H9 (cell line): ENCODE measurements around the gene CDAN1. TPM values are rescaled to one million over a fixed set of nuclear protein-coding genes. Genes with fewer than 3 reads are reported as not detected.

Experiments used
- DNase-seq: peaks from one replicate; pipeline ENCODE4 v3.0.0-alpha.2; 2017
- H2AFZ ChIP-seq: one replicate; pipeline ENCODE4 v1.6.1; 2013; ENCODE audit warnings: mild to moderate bottlenecking, low read length, control low read depth, moderate library complexity
- H2AK5ac ChIP-seq: 2 replicates; pipeline ENCODE4 v1.6.1; 2013; ENCODE audit warnings: low read length, control low read depth, mixed read lengths; ENCODE audit not compliant: insufficient read length
- H2BK120ac ChIP-seq: one replicate; pipeline ENCODE4 v1.6.1; 2013; ENCODE audit warnings: low read depth, mild to moderate bottlenecking, low read length, control low read depth, inconsistent platforms; ENCODE audit not compliant: poor library complexity, severe bottlenecking
- H2BK12ac ChIP-seq: 2 replicates; pipeline ENCODE4 v1.6.1; 2013; ENCODE audit warnings: low read length, control low read depth, mixed read lengths, low read depth; ENCODE audit not compliant: insufficient read length
- H2BK15ac ChIP-seq: 2 replicates; pipeline ENCODE4 v1.6.1; 2013; ENCODE audit warnings: low read depth, low read length, control low read depth
- H2BK20ac ChIP-seq: one replicate; pipeline ENCODE4 v1.6.1; 2013; ENCODE audit warnings: low read depth, mild to moderate bottlenecking, low read length, control low read depth, inconsistent platforms; ENCODE audit not compliant: poor library complexity, severe bottlenecking
- H2BK5ac ChIP-seq: 2 replicates; pipeline ENCODE4 v1.6.1; 2013; ENCODE audit warnings: low read length, control low read depth, mixed read lengths; ENCODE audit not compliant: insufficient read length
- H3K14ac ChIP-seq: 2 replicates; pipeline ENCODE4 v1.6.1; 2013; ENCODE audit warnings: low read length, control low read depth; ENCODE audit not compliant: insufficient read depth
- H3K18ac ChIP-seq: 2 replicates; pipeline ENCODE4 v1.6.1; 2013; ENCODE audit warnings: low read depth, mild to moderate bottlenecking, mixed read lengths, low read length, control low read depth; ENCODE audit not compliant: insufficient read length
- H3K23ac ChIP-seq: 2 replicates; pipeline ENCODE4 v1.6.1; 2013; ENCODE audit warnings: low read length, control low read depth, mixed read lengths, low read depth; ENCODE audit not compliant: insufficient read length
- H3K23me2 ChIP-seq: 2 replicates; pipeline ENCODE4 v1.6.1; 2013; ENCODE audit warnings: low read depth, mild to moderate bottlenecking, mixed read lengths, low read length, control low read depth; ENCODE audit not compliant: insufficient read length, poor library complexity, severe bottlenecking
- H3K27ac ChIP-seq: 2 replicates; pipeline ENCODE4 v1.5.1; 2013; ENCODE audit warnings: low read length, control low read depth, mixed read lengths, low read depth; ENCODE audit not compliant: insufficient read length
- H3K27me3 ChIP-seq: 2 replicates; pipeline ENCODE4 v1.6.1; 2013; ENCODE audit warnings: low read length, control low read depth, inconsistent platforms; ENCODE audit not compliant: insufficient read depth
- H3K4ac ChIP-seq: 2 replicates; pipeline ENCODE4 v1.6.1; 2013; ENCODE audit warnings: low read depth, mild to moderate bottlenecking, control low read depth, inconsistent platforms, low read length, moderate library complexity
- H3K4me1 ChIP-seq: 2 replicates; pipeline ENCODE4 v1.6.1; 2013; ENCODE audit warnings: low read length, control low read depth, inconsistent platforms; ENCODE audit not compliant: insufficient read depth
- H3K4me2 ChIP-seq: 2 replicates; pipeline ENCODE4 v1.6.1; 2013; ENCODE audit warnings: low read length, control low read depth, mixed read lengths; ENCODE audit not compliant: insufficient read length, insufficient read depth
- H3K56ac ChIP-seq: 2 replicates; pipeline ENCODE4 v1.6.1; 2013; ENCODE audit warnings: low read depth, mild to moderate bottlenecking, mixed read lengths, low read length, control low read depth; ENCODE audit not compliant: insufficient read length
- H3K79me1 ChIP-seq: 2 replicates; pipeline ENCODE4 v1.6.1; 2013; ENCODE audit warnings: low read depth, mild to moderate bottlenecking, moderate library complexity, low read length, control low read depth, inconsistent platforms; ENCODE audit not compliant: insufficient read depth, poor library complexity, severe bottlenecking
- H3K79me2 ChIP-seq: 2 replicates; pipeline ENCODE4 v1.6.1; 2013; ENCODE audit warnings: low read length, control low read depth, inconsistent platforms; ENCODE audit not compliant: insufficient read depth
- H3K9ac ChIP-seq: 2 replicates; pipeline ENCODE4 v1.6.1; 2013; ENCODE audit warnings: low read length, control low read depth, mixed read lengths; ENCODE audit not compliant: insufficient read length; ENCODE audit errors: extremely low read depth
- H3K9me3 ChIP-seq: one replicate; pipeline ENCODE4 v1.6.1; 2013; ENCODE audit warnings: low read depth, low read length, inconsistent platforms; ENCODE audit not compliant: control insufficient read depth
- H3T11ph ChIP-seq: one replicate; pipeline ENCODE4 v1.6.1; 2013; ENCODE audit warnings: mild to moderate bottlenecking, low read length, control low read depth, inconsistent platforms
- H4K20me1 ChIP-seq: one replicate; pipeline ENCODE4 v1.6.1; 2013; ENCODE audit not compliant: control insufficient read depth, insufficient read length, insufficient read depth
- H4K5ac ChIP-seq: 2 replicates; pipeline ENCODE4 v1.6.1; 2013; ENCODE audit warnings: low read depth, mild to moderate bottlenecking, mixed read lengths, low read length, control low read depth; ENCODE audit not compliant: insufficient read length
- H4K8ac ChIP-seq: replicated peaks from 2 replicates; pipeline ENCODE4 v1.6.1; 2013; ENCODE audit warnings: low read length, control low read depth, mixed read lengths, low read depth; ENCODE audit not compliant: insufficient read length
- H4K91ac ChIP-seq: 2 replicates; pipeline ENCODE4 v1.6.1; 2013; ENCODE audit warnings: low read depth, mild to moderate bottlenecking, moderate library complexity, mixed read lengths, low read length, control low read depth; ENCODE audit not compliant: insufficient read length
- H3K27ac Mint-ChIP-seq, 3 experiments: 2 replicates in 2 of 3; 3 replicates in 1 of 3; pipeline ENCODE4 v1.8.0; 2020 to 2021; ENCODE audit warnings: mixed read lengths in 3 of 3, mild to moderate bottlenecking in 1 of 3, moderate library complexity in 1 of 3
- H3K27me3 Mint-ChIP-seq: 2 replicates; pipeline ENCODE4 v1.8.0; 2021; ENCODE audit warnings: low read depth, mild to moderate bottlenecking, moderate library complexity, mixed read lengths
- H3K36me3 Mint-ChIP-seq, 3 experiments: 2 replicates in 2 of 3; 3 replicates in 1 of 3; pipeline ENCODE4 v1.8.0; 2020 to 2021; ENCODE audit warnings: low read depth in 3 of 3, mixed read lengths in 3 of 3; ENCODE audit not compliant: insufficient read depth in 1 of 3
- H3K4me1 Mint-ChIP-seq, 2 experiments: 2 replicates each; pipeline ENCODE4 v1.8.0; 2020; ENCODE audit warnings: mixed read lengths in 2 of 2
- H3K4me3 Mint-ChIP-seq, 2 experiments: 2 replicates in 1 of 2; 3 replicates in 1 of 2; pipeline ENCODE4 v1.8.0; 2020 to 2021; ENCODE audit warnings: mild to moderate bottlenecking in 2 of 2, mixed read lengths in 2 of 2, moderate library complexity in 1 of 2
- H3K9me3 Mint-ChIP-seq, 2 experiments: 2 replicates in 1 of 2; 3 replicates in 1 of 2; pipeline ENCODE4 v1.8.0; 2020; ENCODE audit warnings: mild to moderate bottlenecking in 2 of 2, mixed read lengths in 2 of 2, moderate library complexity in 1 of 2
- CTCF ChIP-seq: fragments of 200-600 bp; sonication (generic); conservative IDR thresholded peaks from 3 replicates; pipeline ENCODE4 v1.8.0; 2021; ENCODE audit warnings: antibody characterized with exemption, mild to moderate bottlenecking
- WGBS: extraction: QIAGEN DNeasy Blood & Tissue Kit; methylation state at CpG from one replicate; pipeline ENCODE4 v1.1.7; 2013; ENCODE audit warnings: missing lambda C conversion rate, low lambda C conversion rate, mixed read lengths; ENCODE audit not compliant: insufficient read length; ENCODE audit errors: extremely low coverage; 5-methylcytosine and 5-hydroxymethylcytosine counted together
- total RNA-seq: library from RNA; stranded (reverse); gene quantifications from 2 replicates; pipeline ENCODE4 v1.2.1, GENCODE V29; 2021

Gene CDAN1
- total RNA-seq, 1 experiment from 2014 or later = 20.4 TPM

DNA sequence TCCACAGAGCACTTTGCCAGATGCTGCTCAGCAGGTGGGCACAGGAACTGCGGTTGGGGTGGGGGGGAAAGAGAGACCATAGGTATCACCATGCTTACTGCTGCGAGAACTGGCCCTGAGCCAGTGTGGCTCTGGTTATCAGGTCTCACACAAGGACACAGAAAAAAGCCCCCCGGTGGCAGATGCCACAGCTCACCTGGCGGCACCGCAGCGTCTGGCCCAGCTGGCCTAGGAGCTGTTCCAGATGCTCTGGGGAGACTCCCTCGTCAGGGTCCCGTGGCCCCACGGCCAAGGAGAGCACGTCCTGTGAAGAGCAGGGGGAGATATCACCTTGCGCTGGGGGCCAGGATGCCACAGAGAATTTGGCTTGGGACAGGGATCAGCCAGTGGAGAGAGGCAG, 10.8 kb downstream of the CDAN1 start:
- Histone ChIP-seq H3K9ac (no peak overlapping the region), H4K20me1 (no peaks in the 10 kb centered on the region), H3K4me2 (no peak overlapping the region), H3K4ac (no peak overlapping the region), H4K91ac (no peak overlapping the region), H3K79me1 (no peaks in the 10 kb centered on the region), H3K56ac (no peak overlapping the region), H2BK15ac (no peak overlapping the region), H3K9me3 (no peaks in the 10 kb centered on the region), H3K23ac (no peak overlapping the region), H3K27ac (no peak overlapping the region), H3K18ac (no peak overlapping the region), H2BK120ac (no peak overlapping the region), H2BK20ac (no peak overlapping the region), H2AK5ac (no peak overlapping the region), H3K27me3 (no peaks in the 10 kb centered on the region), H4K8ac (no peak overlapping the region), H2BK12ac (no peak overlapping the region), H3K79me2 (no peaks in the 10 kb centered on the region), H4K5ac (no peak overlapping the region), H3K14ac (no peak overlapping the region), H3K4me1 (no peaks in the 10 kb centered on the region), H2AFZ (no peak overlapping the region), H3K23me2 (no peaks in the 10 kb centered on the region), H3T11ph (no peak overlapping the region), H2BK5ac (no peak overlapping the region)
- Mint-ChIP-seq H3K36me3 (peaks cover 28 to 76% (median 65%) of the 10 kb centered on the region in 3 experiments), H3K4me3 (no peak overlapping the region), H3K27ac (no peak overlapping the region), H3K9me3 (no peaks in the 10 kb centered on the region), H3K27me3 (no peaks in the 10 kb centered on the region), H3K4me1 (peaks cover 5 to 18% of the 10 kb centered on the region in 2 experiments; a peak in 2 of 4 replicates)
- TF ChIP-seq CTCF = no peak
- WGBS = no CpG with 5 or more reads among the region's 11 CpGs
- no peak for DNase-seq
